Measurements from ENCODE around the gene HCFC2. TPM values are rescaled to one million over a fixed set of nuclear protein-coding genes. Genes with fewer than 3 reads are reported as not detected.

Gene HCFC2
- total RNA-seq, 1 experiment from 2014 or later: 6.7 TPM

- no peak for DNase-seq (ENCODE audit: low spot score)
Observed at GRCh38 chr12:104121001-104121400, 56.7 kb downstream of the HCFC2 start.

GRCh38 chr12:104122298-104122697, 58.0 kb downstream of the HCFC2 start:
- DNase-seq (ENCODE audit: low spot score): no peak

GRCh38 chr12:104126548-104126947, 62.2 kb downstream of the HCFC2 start:
- no peak for DNase-seq (ENCODE audit: low spot score)

GRCh38 chr12:104130760-104131159, 66.4 kb downstream of the HCFC2 start:
- DNase-seq (ENCODE audit: low spot score): no peak

GRCh38 chr12:104131609-104132008, 67.3 kb downstream of the HCFC2 start:
- DNase-seq (ENCODE audit: low spot score): no peak

GRCh38 chr12:104132351-104132956, 68.1 kb downstream of the HCFC2 start:
- DNase-seq (ENCODE audit: low spot score): no peak

GRCh38 chr12:104133321-104133720, 69.0 kb downstream of the HCFC2 start:
- no peak for DNase-seq (ENCODE audit: low spot score)

- DNase-seq (ENCODE audit: low spot score): no peak
Observed at GRCh38 chr12:104133866-104134265, 69.5 kb downstream of the HCFC2 start.

- DNase-seq (ENCODE audit: low spot score): no peak
Observed at GRCh38 chr12:104134882-104135281, 70.6 kb downstream of the HCFC2 start.

- DNase-seq (ENCODE audit: low spot score): no peak
Observed at GRCh38 chr12:104136577-104136976, 72.2 kb downstream of the HCFC2 start.

- peak; percentile 39 for DNase-seq (ENCODE audit: low spot score)
Observed at GRCh38 chr12:104137001-104137901, 72.9 kb downstream of the HCFC2 start.

- DNase-seq (ENCODE audit: low spot score): peak; percentile 95
Observed at GRCh38 chr12:104137902-104138796, 73.8 kb downstream of the HCFC2 start, which contains the start of gene NFYB. Gene NFYB, minus strand, starts transcription at chr12:104138210. Its CDS starts 2,757 bp downstream, at chr12:104135453.

- DNase-seq (ENCODE audit: low spot score): no peak
Observed at GRCh38 chr12:104138797-104139152, 74.4 kb downstream of the HCFC2 start.

- no peak for DNase-seq (ENCODE audit: low spot score)
Observed at GRCh38 chr12:104142543-104142942, 78.2 kb downstream of the HCFC2 start.

- DNase-seq (ENCODE audit: low spot score): no peak
Observed at GRCh38 chr12:104143002-104143401, 78.7 kb downstream of the HCFC2 start.

GRCh38 chr12:104143918-104144317, 79.6 kb downstream of the HCFC2 start:
- DNase-seq (ENCODE audit: low spot score): no peak

- DNase-seq (ENCODE audit: low spot score): no peak
Observed at GRCh38 chr12:104147346-104147745, 83.0 kb downstream of the HCFC2 start.

GRCh38 chr12:104150416-104150815, 86.1 kb downstream of the HCFC2 start:
- DNase-seq (ENCODE audit: low spot score): no peak

- DNase-seq (ENCODE audit: low spot score): no peak
Observed at GRCh38 chr12:104152685-104153241, 88.4 kb downstream of the HCFC2 start.

GRCh38 chr12:104154286-104154685, 90.0 kb downstream of the HCFC2 start:
- no peak for DNase-seq (ENCODE audit: low spot score)

GRCh38 chr12:104154806-104155205, 90.5 kb downstream of the HCFC2 start:
- DNase-seq (ENCODE audit: low spot score): no peak

Measured in H4 (cell line).